Lower lobe of right lung (tissue), 2 donors: Measurements from ENCODE around the gene DIP2C. TPM values are rescaled to one million over a fixed set of nuclear protein-coding genes. Genes with fewer than 3 reads are reported as not detected.

Source experiments
- ATAC-seq, 2 donors: fragments of 200-7000 bp; cut with Tn5 transposase; one replicate each; pipeline ENCODE4 v1.9.1; 2020 to 2022; ENCODE audit warnings: mild to moderate bottlenecking in 2 of 2, moderate library complexity in 2 of 2
- DNase-seq: peaks from one replicate; pipeline ENCODE4 v3.0.0-alpha.2; 2020
- H3K27ac ChIP-seq: fragments of 200-600 bp; one replicate; pipeline ENCODE4 v1.8.0; 2022
- H3K27me3 ChIP-seq: fragments of 200-600 bp; one replicate; pipeline ENCODE4 v1.8.0; 2022; ENCODE audit warnings: low read depth
- H3K36me3 ChIP-seq: fragments of 200-600 bp; one replicate; pipeline ENCODE4 v1.8.0; 2022; ENCODE audit warnings: mild to moderate bottlenecking
- H3K4me1 ChIP-seq: fragments of 200-600 bp; one replicate; pipeline ENCODE4 v1.8.0; 2022
- H3K4me3 ChIP-seq: fragments of 200-600 bp; one replicate; pipeline ENCODE4 v1.8.0; 2022; ENCODE audit warnings: mild to moderate bottlenecking
- H3K9me3 ChIP-seq: fragments of 200-600 bp; one replicate; pipeline ENCODE4 v1.8.0; 2022
- CTCF ChIP-seq: fragments of 200-600 bp; IDR thresholded peaks from one replicate; pipeline ENCODE4 v1.8.0; 2022; ENCODE audit warnings: antibody characterized with exemption, mild to moderate bottlenecking
- intact Hi-C: fragments of 100-400 bp; cut with DNase I; formaldehyde crosslinking; loops from one replicate; pipeline ENCODE4 v1.11.0; 2022
- total RNA-seq: library from RNA; stranded (reverse); fragmentation: NEBNext Ultra II Directional; extraction: Animal tissue kit (Norgen Biotek cat#: 25700); gene quantifications from one replicate; pipeline ENCODE4 v1.2.1, GENCODE V29; 2021
- donor health status: DM: no; HTN: yes; CAD: no; lungs with severe emphysema.

The DIP2C gene
- total RNA-seq, 1 donor from 2014 or later: 15.1 TPM

GRCh38 chr10:697097-697875, 7.8 kb upstream of the DIP2C start:
- Histone ChIP-seq H3K27me3 (peaks cover 10% of the 10 kb centered on the region), H3K27ac (no peak overlapping the region), H3K36me3 (no peaks in the 10 kb centered on the region), H3K9me3 (no peaks in the 10 kb centered on the region), H3K4me3 (no peak overlapping the region), H3K4me1 (peaks cover 5% of the 10 kb centered on the region)
- no peak for TF ChIP-seq CTCF
- intact Hi-C loops: no loop called here
- ATAC-seq: no peak
- DNase-seq: no peak

- ATAC-seq (peak in 1 of 2 donors; percentile 5), DNase-seq (no peak)
- H3K27ac ChIP-seq: no peak overlapping the region
- no peaks in the 10 kb centered on the region for H3K36me3 ChIP-seq
- no peaks in the 10 kb centered on the region for H3K9me3 ChIP-seq
- peaks cover 6% of the 10 kb centered on the region for H3K4me1 ChIP-seq
- peaks cover 10% of the 10 kb centered on the region for H3K27me3 ChIP-seq
- H3K4me3 ChIP-seq: no peak overlapping the region
- intact Hi-C loops: no loop called here
- TF ChIP-seq CTCF: no peak
Observed at GRCh38 chr10:695396-695795, 5.9 kb upstream of the DIP2C start.

GRCh38 chr10:693506-693905, 4.0 kb upstream of the DIP2C start:
- peaks cover 10% of the 10 kb centered on the region for H3K27me3 ChIP-seq
- ATAC-seq (peak in 1 of 2 donors; percentile 32), DNase-seq (no peak)
- H3K36me3 ChIP-seq: no peaks in the 10 kb centered on the region
- peak overlapping the region; percentile 18 for H3K27ac ChIP-seq
- no peaks in the 10 kb centered on the region for H3K9me3 ChIP-seq
- intact Hi-C loops: no loop called here
- TF ChIP-seq CTCF: no peak
- no peak overlapping the region for H3K4me3 ChIP-seq
- peaks cover 9% of the 10 kb centered on the region for H3K4me1 ChIP-seq

GRCh38 chr10:692682-693351, 3.3 kb upstream of the DIP2C start:
- ATAC-seq (no peak), DNase-seq (no peak)
- Histone ChIP-seq H3K36me3 (no peaks in the 10 kb centered on the region), H3K27ac (no peak overlapping the region), H3K9me3 (no peaks in the 10 kb centered on the region), H3K27me3 (peaks cover 10% of the 10 kb centered on the region), H3K4me3 (no peak overlapping the region), H3K4me1 (peaks cover 15% of the 10 kb centered on the region)
- TF ChIP-seq CTCF: no peak
- intact Hi-C loops: no loop called here

GRCh38 chr10:691216-691615, 1.7 kb upstream of the DIP2C start:
- intact Hi-C loops: no loop called here
- H3K27ac ChIP-seq: no peak overlapping the region
- no peak for TF ChIP-seq CTCF
- peaks cover 18% of the 10 kb centered on the region for H3K4me1 ChIP-seq
- peaks cover 5% of the 10 kb centered on the region for H3K27me3 ChIP-seq
- no peaks in the 10 kb centered on the region for H3K9me3 ChIP-seq
- DNase-seq (no peak), ATAC-seq (no peak)
- no peaks in the 10 kb centered on the region for H3K36me3 ChIP-seq
- H3K4me3 ChIP-seq: no peak overlapping the region
